Skeletal muscle tissue (tissue), 4 donors: ENCODE measurements around the gene CARS1. TPM values are rescaled to one million over a fixed set of nuclear protein-coding genes. Genes with fewer than 3 reads are reported as not detected.

Source experiments
- H3K27ac ChIP-seq: one replicate; pipeline ENCODE4 v1.7.0; 2013; ENCODE audit warnings: mild to moderate bottlenecking, low read depth, low read length, inconsistent platforms
- H3K27me3 ChIP-seq, 3 donors: one replicate each; pipeline ENCODE4 v1.7.0; 2013; ENCODE audit warnings: low read length in 3 of 3; ENCODE audit not compliant: control insufficient read depth in 3 of 3, insufficient read depth in 3 of 3
- H3K36me3 ChIP-seq, 3 donors: one replicate each; pipeline ENCODE4 v1.7.0; 2013; ENCODE audit warnings: low read length in 3 of 3; ENCODE audit not compliant: control insufficient read depth in 3 of 3, insufficient read depth in 3 of 3
- H3K4me1 ChIP-seq, 3 donors: one replicate each; pipeline ENCODE4 v1.7.0; 2013; ENCODE audit warnings: low read length in 3 of 3, mild to moderate bottlenecking in 3 of 3; ENCODE audit not compliant: control insufficient read depth in 3 of 3, insufficient read depth in 3 of 3
- H3K4me3 ChIP-seq, 3 donors: one replicate each; pipeline ENCODE4 v1.7.0; 2013; ENCODE audit warnings: low read length in 3 of 3
- H3K9ac ChIP-seq, 3 donors: one replicate each; pipeline ENCODE4 v1.7.0; 2013; ENCODE audit warnings: low read length in 3 of 3, mild to moderate bottlenecking in 3 of 3, moderate library complexity in 2 of 3, low read depth in 1 of 3
- H3K9me3 ChIP-seq, 3 donors: one replicate each; pipeline ENCODE4 v1.7.0; 2013; ENCODE audit warnings: low read length in 3 of 3; ENCODE audit not compliant: control insufficient read depth in 3 of 3
- total RNA-seq: library from RNA; depleted of rRNA; stranded (reverse); fragments of >200 nt; gene quantifications from one replicate; pipeline ENCODE4 v1.2.3, GENCODE V29; 2014
- donor health status: Osteomylitis.

The CARS1 gene
- total RNA-seq, 1 donor from 2014 or later = 11.5 TPM

GRCh38 chr11:2968341-2968900 lies 88.8 kb downstream of the CARS1 start:
- Histone ChIP-seq H3K27ac (no peak overlapping the region), H3K27me3 (no peaks in the 10 kb centered on the region), H3K4me3 (no peak overlapping the region), H3K36me3 (peaks cover 61 to 85% (median 79%) of the 10 kb centered on the region in 3 donors), H3K9ac (no peak overlapping the region), H3K4me1 (no peaks in the 10 kb centered on the region), H3K9me3 (no peaks in the 10 kb centered on the region)

GRCh38 chr11:2964782-2965181 lies 92.4 kb downstream of the CARS1 start:
- H3K27me3 ChIP-seq = no peaks in the 10 kb centered on the region
- H3K9ac ChIP-seq = no peak overlapping the region
- H3K9me3 ChIP-seq = no peaks in the 10 kb centered on the region
- H3K4me3 ChIP-seq = no peak overlapping the region
- H3K27ac ChIP-seq = no peak overlapping the region
- H3K4me1 ChIP-seq = no peaks in the 10 kb centered on the region
- peaks cover 54 to 72% (median 72%) of the 10 kb centered on the region in 3 donors for H3K36me3 ChIP-seq

- H3K9ac ChIP-seq = no peak overlapping the region
- no peak overlapping the region for H3K4me3 ChIP-seq
- peaks cover 51 to 72% (median 70%) of the 10 kb centered on the region in 3 donors for H3K36me3 ChIP-seq
Measured at GRCh38 chr11:2963761-2964160, 93.5 kb downstream of the CARS1 start.

GRCh38 chr11:2963112-2963754 lies 94.0 kb downstream of the CARS1 start:
- H3K36me3 ChIP-seq = peaks cover 51 to 72% (median 70%) of the 10 kb centered on the region in 3 donors
- H3K9me3 ChIP-seq = no peaks in the 10 kb centered on the region
- no peak overlapping the region for H3K27ac ChIP-seq
- H3K9ac ChIP-seq = no peak overlapping the region
- H3K27me3 ChIP-seq = no peaks in the 10 kb centered on the region
- no peaks in the 10 kb centered on the region for H3K4me1 ChIP-seq
- H3K4me3 ChIP-seq = no peak overlapping the region

More at GRCh38 chr11:2963761-2964160, 93.5 kb downstream of the CARS1 start:
- no peak overlapping the region for H3K27ac ChIP-seq
- H3K4me1 ChIP-seq = no peaks in the 10 kb centered on the region
- H3K9me3 ChIP-seq = no peaks in the 10 kb centered on the region
- no peaks in the 10 kb centered on the region for H3K27me3 ChIP-seq

GRCh38 chr11:2961080-2961479 lies 96.1 kb downstream of the CARS1 start:
- H3K9ac ChIP-seq = no peak overlapping the region
- H3K9me3 ChIP-seq = no peaks in the 10 kb centered on the region
- H3K27me3 ChIP-seq = no peaks in the 10 kb centered on the region
- H3K4me1 ChIP-seq = no peaks in the 10 kb centered on the region
- H3K27ac ChIP-seq = no peak overlapping the region
- H3K36me3 ChIP-seq = peaks cover 52 to 75% (median 69%) of the 10 kb centered on the region in 3 donors
- no peak overlapping the region for H3K4me3 ChIP-seq

- Histone ChIP-seq H3K9me3 (no peaks in the 10 kb centered on the region), H3K36me3 (peaks cover 53 to 79% (median 66%) of the 10 kb centered on the region in 3 donors), H3K4me3 (no peak overlapping the region), H3K27ac (no peak overlapping the region), H3K4me1 (no peaks in the 10 kb centered on the region), H3K9ac (no peak overlapping the region), H3K27me3 (no peaks in the 10 kb centered on the region)
Measured at GRCh38 chr11:2960139-2960538, 97.1 kb downstream of the CARS1 start.

GRCh38 chr11:2958251-2958650 lies 99.0 kb downstream of the CARS1 start:
- no peak overlapping the region for H3K4me3 ChIP-seq
- H3K4me1 ChIP-seq = no peaks in the 10 kb centered on the region
- peaks cover 49 to 80% (median 68%) of the 10 kb centered on the region in 3 donors for H3K36me3 ChIP-seq
- no peaks in the 10 kb centered on the region for H3K9me3 ChIP-seq
- H3K27ac ChIP-seq = no peak overlapping the region
- H3K9ac ChIP-seq = no peak overlapping the region
- H3K27me3 ChIP-seq = no peaks in the 10 kb centered on the region

GRCh38 chr11:2955906-2956476 lies 101.2 kb downstream of the CARS1 start:
- Histone ChIP-seq H3K27me3 (no peaks in the 10 kb centered on the region), H3K9ac (no peak overlapping the region), H3K4me3 (no peak overlapping the region), H3K9me3 (no peaks in the 10 kb centered on the region), H3K36me3 (peaks cover 61 to 90% (median 84%) of the 10 kb centered on the region in 3 donors), H3K27ac (no peak overlapping the region), H3K4me1 (no peaks in the 10 kb centered on the region)

- Histone ChIP-seq H3K9me3 (no peaks in the 10 kb centered on the region), H3K36me3 (peaks cover 66 to 95% (median 89%) of the 10 kb centered on the region in 3 donors), H3K4me1 (no peaks in the 10 kb centered on the region), H3K4me3 (no peak overlapping the region), H3K27ac (no peak overlapping the region), H3K9ac (no peak overlapping the region), H3K27me3 (no peaks in the 10 kb centered on the region)
Measured at GRCh38 chr11:2954263-2954662, 103.0 kb downstream of the CARS1 start.

- H3K27ac ChIP-seq = no peak overlapping the region
- H3K27me3 ChIP-seq = no peaks in the 10 kb centered on the region
- no peaks in the 10 kb centered on the region for H3K9me3 ChIP-seq
- H3K9ac ChIP-seq = no peak overlapping the region
- no peaks in the 10 kb centered on the region for H3K4me1 ChIP-seq
- H3K4me3 ChIP-seq = no peak overlapping the region
- H3K36me3 ChIP-seq = peaks cover 68 to 89% (median 87%) of the 10 kb centered on the region in 3 donors
Measured at GRCh38 chr11:2952290-2952689, 104.9 kb downstream of the CARS1 start.
